ENCODE results near the gene GP5. TPM values are rescaled to one million over a fixed set of nuclear protein-coding genes. Genes with fewer than 3 reads are reported as not detected.

GP5 gene
- total RNA-seq, 1 experiment from 2014 or later: not detected

- Histone ChIP-seq H3K27me3 (ENCODE audit: insufficient read depth, low read length) (peaks cover 16% of the 10 kb centered on the region; the same call in 1 of the 2 replicates), H2AFZ (ENCODE audit: low read length) (no peak overlapping the region), H3T11ph (ENCODE audit: low read length) (no peak overlapping the region), H3K23me2 (ENCODE audit: insufficient read length, low read depth, low read length, poor library complexity, severe bottlenecking) (peaks cover 11% of the 10 kb centered on the region), H4K5ac (ENCODE audit: insufficient read length, low read depth, low read length) (no peak overlapping the region), H3K79me1 (ENCODE audit: insufficient read depth, low read depth, low read length, poor library complexity, severe bottlenecking) (no peaks in the 10 kb centered on the region), H4K20me1 (ENCODE audit: control insufficient read depth, insufficient read depth, insufficient read length) (no peaks in the 10 kb centered on the region), H3K56ac (ENCODE audit: insufficient read length, low read depth, low read length) (no peak overlapping the region), H3K4me1 (ENCODE audit: insufficient read depth, low read length) (peaks cover 2% of the 10 kb centered on the region; the same call in 1 of the 2 replicates), H3K27ac (ENCODE audit: insufficient read length, low read depth, low read length) (no peak overlapping the region), H2BK15ac (ENCODE audit: low read depth, low read length) (no peak overlapping the region), H3K4ac (ENCODE audit: low read depth, low read length) (no peak overlapping the region), H2BK5ac (ENCODE audit: insufficient read length, low read length) (no peak overlapping the region), H3K18ac (ENCODE audit: insufficient read length, low read depth, low read length) (no peak overlapping the region), H3K23ac (ENCODE audit: insufficient read length, low read depth, low read length) (no peak overlapping the region), H2BK20ac (ENCODE audit: low read depth, low read length, poor library complexity, severe bottlenecking) (no peak overlapping the region), H3K9me3 (ENCODE audit: control insufficient read depth, low read depth, low read length) (no peaks in the 10 kb centered on the region), H2BK120ac (ENCODE audit: low read depth, low read length, poor library complexity, severe bottlenecking) (no peak overlapping the region), H3K4me2 (ENCODE audit: insufficient read depth, insufficient read length, low read length) (peak overlapping the region; percentile 62), H4K8ac (replicated peaks; ENCODE audit: insufficient read length, low read depth, low read length) (no peak overlapping the region), H2AK5ac (ENCODE audit: insufficient read length, low read length) (no peak overlapping the region), H3K79me2 (ENCODE audit: insufficient read depth, low read length) (no peaks in the 10 kb centered on the region), H3K14ac (ENCODE audit: insufficient read depth, low read length) (no peak overlapping the region), H3K9ac (ENCODE audit: extremely low read depth, insufficient read length, low read length) (no peak overlapping the region), H2BK12ac (ENCODE audit: insufficient read length, low read depth, low read length) (no peak overlapping the region), H4K91ac (ENCODE audit: insufficient read length, low read depth, low read length) (no peak overlapping the region)
- Mint-ChIP-seq H3K27me3 (ENCODE audit: low read depth) (peaks cover 2% of the 10 kb centered on the region; the same call in 1 of the 2 replicates), H3K9me3 (no peaks in the 10 kb centered on the region; a peak in 1 of 5 replicates), H3K4me3 (no peak overlapping the region), H3K4me1 (peaks cover 8 to 19% of the 10 kb centered on the region in 2 experiments), H3K27ac (peak overlapping the region in 1 of 3 experiments; percentile 28; a peak in 1 of 7 replicates), H3K36me3 (ENCODE audit: insufficient read depth in 1 of 3, low read depth in 3 of 3) (no peaks in the 10 kb centered on the region)
- no peak for TF ChIP-seq CTCF (conservative IDR thresholded peaks at IDR 0.05)
- WGBS (ENCODE audit: extremely low coverage, insufficient read length, low lambda C conversion rate): no CpG with 5 or more reads among the region's 13 CpGs
- DNase-seq: no peak
Measured at GRCh38 chr3:194396539-194396858, 2.6 kb downstream of the GP5 start.

All from H9 (cell line).